GM12892 (cell line): ENCODE data around the gene TRPM3.

ENCODE experiments used
- POLR2A ChIP-seq: IDR thresholded peaks from 2 replicates; pipeline ENCODE4 v1.6.1; 2011; ENCODE audit warnings: low read depth, low read length, control low read depth
- POLR2AphosphoS5 ChIP-seq: IDR thresholded peaks from 2 replicates; pipeline ENCODE4 v1.6.1; 2011; ENCODE audit warnings: low read depth, low read length, control low read depth
- TAF1 ChIP-seq: IDR thresholded peaks from 2 replicates; pipeline ENCODE4 v1.6.1; 2011; ENCODE audit warnings: low read depth, mild to moderate bottlenecking, control low read depth, low read length, borderline replicate concordance

GRCh38 chr9:70534471-70534870 lies 587.0 kb downstream of the TRPM3 start:
- no peak for TF ChIP-seq POLR2AphosphoS5
- no peak for TF ChIP-seq POLR2A
- TF ChIP-seq TAF1: no peak
